Measurements from ENCODE around the gene EPHA6. TPM values are rescaled to one million over a fixed set of nuclear protein-coding genes. Genes with fewer than 3 reads are reported as not detected.

The EPHA6 gene
- total and polyA plus RNA-seq, 10 of the 15 experiments (the other 5 are each of a cell fraction or from before 2014, with no cell fraction given) = not detected

GRCh38 chr3:97692389-97692788, 878.0 kb downstream of the EPHA6 start:
- Histone ChIP-seq H3K36me3 (ENCODE audit: control insufficient read depth in 2 of 2, insufficient read depth in 2 of 2, low read length in 1 of 2) (no peaks in the 10 kb centered on the region), H2AFZ (ENCODE audit: control insufficient read depth, low read depth, low read length) (no peak overlapping the region), H3K4me1 (ENCODE audit: control insufficient read depth, insufficient read depth, low read length) (no peaks in the 10 kb centered on the region), H3K9ac (ENCODE audit: control insufficient read depth, insufficient read depth, low read length) (no peak overlapping the region), H3K27me3 (replicated peaks in 1 of 2; ENCODE audit: control insufficient read depth in 2 of 2, insufficient read depth in 2 of 2, low read length in 1 of 2) (no peaks in the 10 kb centered on the region), H4K20me1 (ENCODE audit: control insufficient read depth, insufficient read depth) (no peaks in the 10 kb centered on the region), H3K4me2 (ENCODE audit: control insufficient read depth, insufficient read depth) (no peak overlapping the region), H3K27ac (ENCODE audit: control insufficient read depth, insufficient read depth) (no peak overlapping the region), H3K79me2 (ENCODE audit: control insufficient read depth, insufficient read depth, low read length) (no peaks in the 10 kb centered on the region), H3K4me3 (no peak overlapping the region), H3K9me3 (replicated peaks; ENCODE audit: control insufficient read depth, insufficient read depth, low read length) (no peaks in the 10 kb centered on the region)
- in situ Hi-C loops (cut with MboI) = no loop called here
- WGBS (ENCODE audit: insufficient coverage, insufficient replicate concordance, low lambda C conversion rate, missing lambda C conversion rate) = 47% methylated on average over 5 of the region's 5 CpGs
- DNase-seq (ENCODE audit: low read depth, low spot score) (no peak), ATAC-seq (no peak), FAIRE-seq (no peak)
- ChIA-PET POLR2A (no interaction called here), RAD21 (ENCODE audit: unreplicated experiment) (no interaction called here), SMC1A (ENCODE audit: uncharacterized antibody, unreplicated experiment) (no interaction called here), CTCF (no interaction called here)
- BruUV-seq (replicated peaks) = no TSS peak
- intact Hi-C loops (cut with micrococcal nuclease; ENCODE audit: unreplicated experiment) = no loop called here
- TF ChIP-seq, protein P1, sequence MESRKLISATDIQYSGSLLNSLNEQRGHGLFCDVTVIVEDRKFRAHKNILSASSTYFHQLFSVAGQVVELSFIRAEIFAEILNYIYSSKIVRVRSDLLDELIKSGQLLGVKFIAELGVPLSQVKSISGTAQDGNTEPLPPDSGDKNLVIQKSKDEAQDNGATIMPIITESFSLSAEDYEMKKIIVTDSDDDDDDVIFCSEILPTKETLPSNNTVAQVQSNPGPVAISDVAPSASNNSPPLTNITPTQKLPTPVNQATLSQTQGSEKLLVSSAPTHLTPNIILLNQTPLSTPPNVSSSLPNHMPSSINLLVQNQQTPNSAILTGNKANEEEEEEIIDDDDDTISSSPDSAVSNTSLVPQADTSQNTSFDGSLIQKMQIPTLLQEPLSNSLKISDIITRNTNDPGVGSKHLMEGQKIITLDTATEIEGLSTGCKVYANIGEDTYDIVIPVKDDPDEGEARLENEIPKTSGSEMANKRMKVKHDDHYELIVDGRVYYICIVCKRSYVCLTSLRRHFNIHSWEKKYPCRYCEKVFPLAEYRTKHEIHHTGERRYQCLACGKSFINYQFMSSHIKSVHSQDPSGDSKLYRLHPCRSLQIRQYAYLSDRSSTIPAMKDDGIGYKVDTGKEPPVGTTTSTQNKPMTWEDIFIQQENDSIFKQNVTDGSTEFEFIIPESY (IDR thresholded peaks at IDR 0.05) = no peak
- TF ChIP-seq ESRRA (IDR thresholded peaks at IDR 0.05; ENCODE audit: low read length) (no peak), CREM (IDR thresholded peaks at IDR 0.05; ENCODE audit: low read depth) (no peak), EGR1 (IDR thresholded peaks at IDR 0.05; ENCODE audit: borderline replicate concordance in 1 of 2, low read depth in 2 of 2, low read length in 2 of 2) (no peak), CBX5 (IDR thresholded peaks at IDR 0.05; ENCODE audit: low read depth) (no peak), ZNF384 (IDR thresholded peaks at IDR 0.05; ENCODE audit: borderline replicate concordance, low read depth, low read length) (no peak), SRF (IDR thresholded peaks at IDR 0.05; ENCODE audit: low read depth in 2 of 2, low read length in 2 of 2) (no peak), NR2C1 (IDR thresholded peaks at IDR 0.05) (no peak), RELA (IDR thresholded peaks at IDR 0.05; ENCODE audit: borderline replicate concordance, partially characterized antibody) (no peak), LARP7 (IDR thresholded peaks at IDR 0.05) (no peak)
- TF ChIP-seq, protein P2, sequence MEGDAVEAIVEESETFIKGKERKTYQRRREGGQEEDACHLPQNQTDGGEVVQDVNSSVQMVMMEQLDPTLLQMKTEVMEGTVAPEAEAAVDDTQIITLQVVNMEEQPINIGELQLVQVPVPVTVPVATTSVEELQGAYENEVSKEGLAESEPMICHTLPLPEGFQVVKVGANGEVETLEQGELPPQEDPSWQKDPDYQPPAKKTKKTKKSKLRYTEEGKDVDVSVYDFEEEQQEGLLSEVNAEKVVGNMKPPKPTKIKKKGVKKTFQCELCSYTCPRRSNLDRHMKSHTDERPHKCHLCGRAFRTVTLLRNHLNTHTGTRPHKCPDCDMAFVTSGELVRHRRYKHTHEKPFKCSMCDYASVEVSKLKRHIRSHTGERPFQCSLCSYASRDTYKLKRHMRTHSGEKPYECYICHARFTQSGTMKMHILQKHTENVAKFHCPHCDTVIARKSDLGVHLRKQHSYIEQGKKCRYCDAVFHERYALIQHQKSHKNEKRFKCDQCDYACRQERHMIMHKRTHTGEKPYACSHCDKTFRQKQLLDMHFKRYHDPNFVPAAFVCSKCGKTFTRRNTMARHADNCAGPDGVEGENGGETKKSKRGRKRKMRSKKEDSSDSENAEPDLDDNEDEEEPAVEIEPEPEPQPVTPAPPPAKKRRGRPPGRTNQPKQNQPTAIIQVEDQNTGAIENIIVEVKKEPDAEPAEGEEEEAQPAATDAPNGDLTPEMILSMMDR (IDR thresholded peaks at IDR 0.05 in 2 of 3, conservative IDR thresholded peaks at IDR 0.05 in 1 of 3; ENCODE audit: control insufficient read depth in 2 of 3, extremely low read depth in 1 of 3, insufficient read depth in 1 of 3, low read depth in 3 of 3, low read length in 3 of 3) = no peak
- TF ChIP-seq, protein P3, sequence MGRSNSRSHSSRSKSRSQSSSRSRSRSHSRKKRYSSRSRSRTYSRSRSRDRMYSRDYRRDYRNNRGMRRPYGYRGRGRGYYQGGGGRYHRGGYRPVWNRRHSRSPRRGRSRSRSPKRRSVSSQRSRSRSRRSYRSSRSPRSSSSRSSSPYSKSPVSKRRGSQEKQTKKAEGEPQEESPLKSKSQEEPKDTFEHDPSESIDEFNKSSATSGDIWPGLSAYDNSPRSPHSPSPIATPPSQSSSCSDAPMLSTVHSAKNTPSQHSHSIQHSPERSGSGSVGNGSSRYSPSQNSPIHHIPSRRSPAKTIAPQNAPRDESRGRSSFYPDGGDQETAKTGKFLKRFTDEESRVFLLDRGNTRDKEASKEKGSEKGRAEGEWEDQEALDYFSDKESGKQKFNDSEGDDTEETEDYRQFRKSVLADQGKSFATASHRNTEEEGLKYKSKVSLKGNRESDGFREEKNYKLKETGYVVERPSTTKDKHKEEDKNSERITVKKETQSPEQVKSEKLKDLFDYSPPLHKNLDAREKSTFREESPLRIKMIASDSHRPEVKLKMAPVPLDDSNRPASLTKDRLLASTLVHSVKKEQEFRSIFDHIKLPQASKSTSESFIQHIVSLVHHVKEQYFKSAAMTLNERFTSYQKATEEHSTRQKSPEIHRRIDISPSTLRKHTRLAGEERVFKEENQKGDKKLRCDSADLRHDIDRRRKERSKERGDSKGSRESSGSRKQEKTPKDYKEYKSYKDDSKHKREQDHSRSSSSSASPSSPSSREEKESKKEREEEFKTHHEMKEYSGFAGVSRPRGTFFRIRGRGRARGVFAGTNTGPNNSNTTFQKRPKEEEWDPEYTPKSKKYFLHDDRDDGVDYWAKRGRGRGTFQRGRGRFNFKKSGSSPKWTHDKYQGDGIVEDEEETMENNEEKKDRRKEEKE (IDR thresholded peaks at IDR 0.05) = no peak
- TF ChIP-seq, protein P4, sequence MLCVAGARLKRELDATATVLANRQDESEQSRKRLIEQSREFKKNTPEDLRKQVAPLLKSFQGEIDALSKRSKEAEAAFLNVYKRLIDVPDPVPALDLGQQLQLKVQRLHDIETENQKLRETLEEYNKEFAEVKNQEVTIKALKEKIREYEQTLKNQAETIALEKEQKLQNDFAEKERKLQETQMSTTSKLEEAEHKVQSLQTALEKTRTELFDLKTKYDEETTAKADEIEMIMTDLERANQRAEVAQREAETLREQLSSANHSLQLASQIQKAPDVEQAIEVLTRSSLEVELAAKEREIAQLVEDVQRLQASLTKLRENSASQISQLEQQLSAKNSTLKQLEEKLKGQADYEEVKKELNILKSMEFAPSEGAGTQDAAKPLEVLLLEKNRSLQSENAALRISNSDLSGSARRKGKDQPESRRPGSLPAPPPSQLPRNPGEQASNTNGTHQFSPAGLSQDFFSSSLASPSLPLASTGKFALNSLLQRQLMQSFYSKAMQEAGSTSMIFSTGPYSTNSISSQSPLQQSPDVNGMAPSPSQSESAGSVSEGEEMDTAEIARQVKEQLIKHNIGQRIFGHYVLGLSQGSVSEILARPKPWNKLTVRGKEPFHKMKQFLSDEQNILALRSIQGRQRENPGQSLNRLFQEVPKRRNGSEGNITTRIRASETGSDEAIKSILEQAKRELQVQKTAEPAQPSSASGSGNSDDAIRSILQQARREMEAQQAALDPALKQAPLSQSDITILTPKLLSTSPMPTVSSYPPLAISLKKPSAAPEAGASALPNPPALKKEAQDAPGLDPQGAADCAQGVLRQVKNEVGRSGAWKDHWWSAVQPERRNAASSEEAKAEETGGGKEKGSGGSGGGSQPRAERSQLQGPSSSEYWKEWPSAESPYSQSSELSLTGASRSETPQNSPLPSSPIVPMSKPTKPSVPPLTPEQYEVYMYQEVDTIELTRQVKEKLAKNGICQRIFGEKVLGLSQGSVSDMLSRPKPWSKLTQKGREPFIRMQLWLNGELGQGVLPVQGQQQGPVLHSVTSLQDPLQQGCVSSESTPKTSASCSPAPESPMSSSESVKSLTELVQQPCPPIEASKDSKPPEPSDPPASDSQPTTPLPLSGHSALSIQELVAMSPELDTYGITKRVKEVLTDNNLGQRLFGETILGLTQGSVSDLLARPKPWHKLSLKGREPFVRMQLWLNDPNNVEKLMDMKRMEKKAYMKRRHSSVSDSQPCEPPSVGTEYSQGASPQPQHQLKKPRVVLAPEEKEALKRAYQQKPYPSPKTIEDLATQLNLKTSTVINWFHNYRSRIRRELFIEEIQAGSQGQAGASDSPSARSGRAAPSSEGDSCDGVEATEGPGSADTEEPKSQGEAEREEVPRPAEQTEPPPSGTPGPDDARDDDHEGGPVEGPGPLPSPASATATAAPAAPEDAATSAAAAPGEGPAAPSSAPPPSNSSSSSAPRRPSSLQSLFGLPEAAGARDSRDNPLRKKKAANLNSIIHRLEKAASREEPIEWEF (IDR thresholded peaks at IDR 0.05; ENCODE audit: insufficient replicate concordance, low read depth, low read length) = no peak

All from GM12878 (cell line).